Endothelial cell of umbilical vein (primary cell): ENCODE results near the gene TAX1BP3. TPM values are rescaled to one million over a fixed set of nuclear protein-coding genes. Genes with fewer than 3 reads are reported as not detected.
A peak's percentile ranks its signal among the peaks of the same experiment; 100 is the strongest.

Source experiments
- BruUV-seq: library from RNA; stranded (reverse); fragments of 400-500 nt; replicated peaks from 2 replicates; lab custom pipeline; 2021; lab: Mats Ljungman, UMichigan
- CTCF ChIA-PET: fragments of 300-600, 350-600 bp; sonication (Branson Sonifier 250); formaldehyde crosslinking; loops from one replicate; lab custom pipeline; 2021; ENCODE audit warnings: antibody characterized with exemption, inconsistent platforms; lab: Charles Lee
- POLR2A ChIA-PET: fragments of 300-600, 350-600 bp; sonication (Branson Sonifier 250); formaldehyde crosslinking; loops from one replicate; lab custom pipeline; 2021; ENCODE audit warnings: antibody characterized with exemption, inconsistent platforms; lab: Charles Lee
- DNase-seq: peaks from one replicate; pipeline ENCODE4 v3.0.0-alpha.2; 2011; ENCODE audit warnings: low read depth, low spot score
- FAIRE-seq: peaks from 2 replicates; lab custom pipeline; 2011; peaks lifted over from hg19 to GRCh38; lab: Jason Lieb, UNC
- H2AFZ ChIP-seq: 2 replicates; pipeline ENCODE4 v1.6.0; 2012; ENCODE audit warnings: low read depth, low read length, control low read depth, inconsistent platforms
- H3K27ac ChIP-seq: 2 replicates; pipeline ENCODE4 v1.5.1; 2011; ENCODE audit warnings: low read depth, mild to moderate bottlenecking, control low read depth, low read length, moderate library complexity; ENCODE audit not compliant: insufficient read depth
- H3K27me3 ChIP-seq, 2 experiments: 2 replicates each; pipeline versions ENCODE4 v1.6.0 to v1.6.1; 2011; ENCODE audit warnings: low read length in 2 of 2, mixed read lengths in 1 of 2; ENCODE audit not compliant: control insufficient read depth in 2 of 2, insufficient read depth in 2 of 2
- H3K36me3 ChIP-seq, 2 experiments: 2 replicates in 1 of 2; 3 replicates in 1 of 2; pipeline ENCODE4 v1.5.1; 2011; ENCODE audit warnings: low read length in 2 of 2, mild to moderate bottlenecking in 1 of 2, moderate library complexity in 1 of 2; ENCODE audit not compliant: control insufficient read depth in 2 of 2, insufficient read depth in 2 of 2; ENCODE audit errors: extremely low read depth in 1 of 2
- H3K4me1 ChIP-seq: 3 replicates; pipeline ENCODE4 v1.5.1; 2011; ENCODE audit warnings: mild to moderate bottlenecking, low read length; ENCODE audit not compliant: control insufficient read depth, insufficient read depth; ENCODE audit errors: extremely low read depth
- H3K4me2 ChIP-seq: 2 replicates; pipeline ENCODE4 v1.6.1; 2011; ENCODE audit warnings: low read length, control low read depth, mixed read lengths; ENCODE audit not compliant: insufficient read depth
- H3K4me3 ChIP-seq, 3 experiments: fragments of 200-600 bp in 1 of 3; sonication (generic), shearing (Covaris generic) in 1 of 3; replicated peaks in 1 of 3; 2 replicates each; pipeline ENCODE4 v1.5.1; 2011 to 2016; ENCODE audit warnings: control low read depth in 3 of 3, low read length in 3 of 3, mild to moderate bottlenecking in 2 of 3, inconsistent platforms in 1 of 3, low read depth in 1 of 3, moderate library complexity in 1 of 3; ENCODE audit not compliant: insufficient read depth in 1 of 3
- H3K79me2 ChIP-seq: 2 replicates; pipeline ENCODE4 v1.6.0; 2012; ENCODE audit warnings: low read length, inconsistent platforms; ENCODE audit not compliant: control insufficient read depth, insufficient read depth
- H3K9ac ChIP-seq: replicated peaks from 2 replicates; pipeline ENCODE3; 2011; ENCODE audit warnings: low read length, control low read depth; ENCODE audit not compliant: insufficient read depth; ENCODE audit errors: extremely low read depth
- H3K9me1 ChIP-seq: replicated peaks from 3 replicates; pipeline ENCODE4 v1.6.0; 2011; ENCODE audit warnings: mild to moderate bottlenecking, low read length; ENCODE audit not compliant: control insufficient read depth, insufficient read depth; ENCODE audit errors: extremely low read depth
- H3K9me3 ChIP-seq: replicated peaks from 2 replicates; pipeline ENCODE4 v1.5.1; 2012; ENCODE audit warnings: low read length, inconsistent platforms; ENCODE audit not compliant: control insufficient read depth, insufficient read depth
- H4K20me1 ChIP-seq: replicated peaks from 2 replicates; pipeline ENCODE3; 2011; ENCODE audit warnings: mild to moderate bottlenecking, low read length; ENCODE audit not compliant: control insufficient read depth, insufficient read depth; ENCODE audit errors: extremely low read depth
- FOS ChIP-seq: IDR thresholded peaks from 2 replicates; pipeline ENCODE4 v1.6.1; 2011; ENCODE audit warnings: mild to moderate bottlenecking, low read length, moderate library complexity, borderline replicate concordance; ENCODE audit not compliant: insufficient read depth
- GATA2 ChIP-seq: IDR thresholded peaks from 2 replicates; pipeline ENCODE4 v1.7.0; 2011; ENCODE audit warnings: low read depth, mild to moderate bottlenecking, moderate library complexity, mixed read lengths, low read length; ENCODE audit not compliant: insufficient read length, insufficient read depth
- JUN ChIP-seq: IDR thresholded peaks from 2 replicates; pipeline ENCODE4 v1.6.1; 2011; ENCODE audit warnings: borderline replicate concordance, low read depth; ENCODE audit not compliant: insufficient read length, insufficient read depth
- POLR2A ChIP-seq: IDR thresholded peaks from 2 replicates; pipeline ENCODE4 v1.6.1; 2012; ENCODE audit warnings: low read depth, mild to moderate bottlenecking, control low read depth, low read length
- POLR2AphosphoS5 ChIP-seq: IDR thresholded peaks from 2 replicates; pipeline ENCODE4 v1.6.1; 2012; ENCODE audit warnings: low read depth, mild to moderate bottlenecking, control low read depth, low read length, moderate library complexity; ENCODE audit not compliant: insufficient read depth
- dilution Hi-C: fragments of 300-500 bp; cut with MboI; formaldehyde crosslinking; loops from one replicate; pipeline ENCODE4 v1.15.0; 2019; ENCODE audit warnings: low sequenced_read_pairs; ENCODE audit not compliant: extremely low pct_ligation_motif_present
- intact Hi-C: fragments of 100-400 bp; cut with micrococcal nuclease; formaldehyde crosslinking; loops from one replicate; pipeline ENCODE4 v1.10.0; 2022
- polyA plus RNA-seq, 4 experiments: library from polyadenylated mRNA; depleted of rRNA in 3 of 4; stranded (reverse) in 3 of 4; unstranded in 1 of 4; fragments of >200 nt; gene quantifications; 2 replicates each; pipeline versions ENCODE4 v1.2.1 to v1.2.3, GENCODE V29; 2011 to 2012; ENCODE audit warnings: missing spikeins in 1 of 4
- total RNA-seq: library from RNA; stranded (reverse); gene quantifications from 2 replicates; pipeline ENCODE4 v1.2.3, GENCODE V29; 2021
- TF ChIP-seq, protein P1 (sequence below), 2 donors: IDR thresholded peaks; 1 replicate in 1 of 2; 2 replicates in 1 of 2; pipeline ENCODE4 v1.5.1; 2011; ENCODE audit warnings: low read length in 2 of 2, mild to moderate bottlenecking in 2 of 2, moderate library complexity in 2 of 2, control low read depth in 1 of 2, inconsistent platforms in 1 of 2, low read depth in 1 of 2; ENCODE audit not compliant: insufficient read depth in 1 of 2; ENCODE audit errors: extremely low read depth in 1 of 2

The TAX1BP3 gene
- total and polyA plus RNA-seq, 2 donors (not counting 3 experiments of a cell fraction or from before 2014, with no cell fraction given) = 254 to 315 TPM

DNA sequence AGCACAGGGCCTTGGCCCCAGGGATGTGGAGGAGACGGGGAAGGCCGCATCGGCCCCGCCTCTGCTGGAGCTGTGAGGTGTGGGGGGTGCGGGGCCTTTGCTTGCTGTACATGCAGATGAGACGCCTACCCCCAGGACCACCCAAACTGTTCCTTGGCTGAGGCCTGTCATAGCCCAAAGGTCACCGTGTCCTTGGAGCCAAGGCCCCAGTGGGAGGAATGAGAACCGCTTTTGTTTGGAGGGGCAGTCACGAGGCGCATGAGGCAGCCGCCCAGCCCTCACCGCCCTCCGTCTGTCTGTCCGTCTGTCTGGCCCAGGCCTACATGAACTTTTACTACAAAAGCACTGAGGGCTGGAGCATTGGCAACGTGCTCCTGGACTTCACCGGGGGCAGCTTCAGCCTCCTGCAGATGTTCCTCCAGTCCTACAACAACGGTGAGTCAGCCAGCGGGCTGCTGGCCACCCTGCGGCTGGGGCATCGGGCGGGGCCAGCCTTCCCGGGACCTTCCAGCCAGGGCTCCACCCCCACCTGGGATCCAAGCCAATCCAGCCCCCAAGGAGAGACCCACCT lies 8.8 kb downstream of the TAX1BP3 start:
- BruUV-seq = no TSS peak
- TF ChIP-seq FOS (peak; percentile 38), JUN (no peak), POLR2AphosphoS5 (peak; percentile 65), GATA2 (no peak), POLR2A (peak; percentile 34)
- TF ChIP-seq, protein P1, sequence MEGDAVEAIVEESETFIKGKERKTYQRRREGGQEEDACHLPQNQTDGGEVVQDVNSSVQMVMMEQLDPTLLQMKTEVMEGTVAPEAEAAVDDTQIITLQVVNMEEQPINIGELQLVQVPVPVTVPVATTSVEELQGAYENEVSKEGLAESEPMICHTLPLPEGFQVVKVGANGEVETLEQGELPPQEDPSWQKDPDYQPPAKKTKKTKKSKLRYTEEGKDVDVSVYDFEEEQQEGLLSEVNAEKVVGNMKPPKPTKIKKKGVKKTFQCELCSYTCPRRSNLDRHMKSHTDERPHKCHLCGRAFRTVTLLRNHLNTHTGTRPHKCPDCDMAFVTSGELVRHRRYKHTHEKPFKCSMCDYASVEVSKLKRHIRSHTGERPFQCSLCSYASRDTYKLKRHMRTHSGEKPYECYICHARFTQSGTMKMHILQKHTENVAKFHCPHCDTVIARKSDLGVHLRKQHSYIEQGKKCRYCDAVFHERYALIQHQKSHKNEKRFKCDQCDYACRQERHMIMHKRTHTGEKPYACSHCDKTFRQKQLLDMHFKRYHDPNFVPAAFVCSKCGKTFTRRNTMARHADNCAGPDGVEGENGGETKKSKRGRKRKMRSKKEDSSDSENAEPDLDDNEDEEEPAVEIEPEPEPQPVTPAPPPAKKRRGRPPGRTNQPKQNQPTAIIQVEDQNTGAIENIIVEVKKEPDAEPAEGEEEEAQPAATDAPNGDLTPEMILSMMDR (IDR thresholded peaks at IDR 0.05; ENCODE audit: extremely low read depth in 1 of 2, insufficient read depth in 1 of 2, low read depth in 1 of 2, low read length in 2 of 2) = no peak
- intact Hi-C loops = no loop called here
- Histone ChIP-seq H3K36me3 (peaks cover 0 to 21% of the 10 kb centered on the region in 2 experiments), H3K4me3 (no peak overlapping the region), H2AFZ (no peak overlapping the region), H3K79me2 (peaks cover 3% of the 10 kb centered on the region), H4K20me1 (no peaks in the 10 kb centered on the region), H3K9me3 (no peaks in the 10 kb centered on the region), H3K4me1 (peaks cover 6% of the 10 kb centered on the region), H3K27ac (no peak overlapping the region), H3K27me3 (no peaks in the 10 kb centered on the region), H3K4me2 (no peak overlapping the region), H3K9ac (no peak overlapping the region), H3K9me1 (no peaks in the 10 kb centered on the region)
- FAIRE-seq (peak; percentile 67), DNase-seq (no peak)
- CTCF ChIA-PET = no interaction called here
- dilution Hi-C loops = no loop called here
- POLR2A ChIA-PET = interaction anchor here (4.2 kb wide), 1 partner anchor 8 kb away, joined by 17 read pairs; the partner anchor contains the start of genes EMC6 and TAX1BP3
